GM13977 (cell line): ENCODE measurements around the gene IL31.

ENCODE experiments used
- DNase-seq: peaks from one replicate; pipeline ENCODE4 v3.0.0; 2012; ENCODE audit warnings: low spot score
- CTCF ChIP-seq: IDR thresholded peaks from 2 replicates; pipeline ENCODE4 v1.5.1; 2012; ENCODE audit warnings: mild to moderate bottlenecking, control low read depth; ENCODE audit not compliant: insufficient read depth; ENCODE audit errors: extremely low read depth, missing control alignments
- in situ Hi-C: fragments of 300-500 bp; cut with MboI; formaldehyde crosslinking; loops from one replicate; pipeline ENCODE4 v1.12.0; 2022; ENCODE audit warnings: low sequenced_read_pairs, low pct_unique_long_range_greater_than_20kb, mixed read lengths, inconsistent platforms; ENCODE audit not compliant: unreplicated experiment

IL31 gene

GRCh38 chr12:122139941-122140340, 34.1 kb downstream of the IL31 start:
- in situ Hi-C loops: no loop called here
- no peak for DNase-seq
- no peak for TF ChIP-seq CTCF

GRCh38 chr12:122139266-122139665, 34.8 kb downstream of the IL31 start:
- TF ChIP-seq CTCF: no peak
- DNase-seq: no peak
- in situ Hi-C loops: no loop called here

GRCh38 chr12:122138616-122139015, 35.4 kb downstream of the IL31 start:
- DNase-seq: no peak
- in situ Hi-C loops: no loop called here
- TF ChIP-seq CTCF: no peak

GRCh38 chr12:122138181-122138580, 35.8 kb downstream of the IL31 start:
- in situ Hi-C loops: no loop called here
- DNase-seq: no peak
- TF ChIP-seq CTCF: no peak

- DNase-seq: no peak
- in situ Hi-C loops: no loop called here
- TF ChIP-seq CTCF: no peak
Measured at GRCh38 chr12:122137681-122138080, 36.3 kb downstream of the IL31 start.

GRCh38 chr12:122137229-122137628, 36.8 kb downstream of the IL31 start:
- in situ Hi-C loops: no loop called here
- TF ChIP-seq CTCF: no peak
- no peak for DNase-seq

- in situ Hi-C loops: no loop called here
- no peak for TF ChIP-seq CTCF
- DNase-seq: no peak
Measured at GRCh38 chr12:122135437-122136031, 38.5 kb downstream of the IL31 start.
